Measurements from ENCODE around the gene IGFBP5. TPM values are rescaled to one million over a fixed set of nuclear protein-coding genes. Genes with fewer than 3 reads are reported as not detected.

Gene IGFBP5, protein sequence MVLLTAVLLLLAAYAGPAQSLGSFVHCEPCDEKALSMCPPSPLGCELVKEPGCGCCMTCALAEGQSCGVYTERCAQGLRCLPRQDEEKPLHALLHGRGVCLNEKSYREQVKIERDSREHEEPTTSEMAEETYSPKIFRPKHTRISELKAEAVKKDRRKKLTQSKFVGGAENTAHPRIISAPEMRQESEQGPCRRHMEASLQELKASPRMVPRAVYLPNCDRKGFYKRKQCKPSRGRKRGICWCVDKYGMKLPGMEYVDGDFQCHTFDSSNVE
- 1,000 to 10,000 TPM in 1 of 4 donors, 100 to 1,000 TPM in 3; 284 to 2,528 (median 672) TPM for total RNA-seq

GRCh38 chr2:216695401-216695821, at the start of gene IGFBP5:
IGFBP5 (minus strand) TSS chr2:216695549; CDS start chr2:216694775, 774 bp downstream.
- TF ChIP-seq, protein P1, sequence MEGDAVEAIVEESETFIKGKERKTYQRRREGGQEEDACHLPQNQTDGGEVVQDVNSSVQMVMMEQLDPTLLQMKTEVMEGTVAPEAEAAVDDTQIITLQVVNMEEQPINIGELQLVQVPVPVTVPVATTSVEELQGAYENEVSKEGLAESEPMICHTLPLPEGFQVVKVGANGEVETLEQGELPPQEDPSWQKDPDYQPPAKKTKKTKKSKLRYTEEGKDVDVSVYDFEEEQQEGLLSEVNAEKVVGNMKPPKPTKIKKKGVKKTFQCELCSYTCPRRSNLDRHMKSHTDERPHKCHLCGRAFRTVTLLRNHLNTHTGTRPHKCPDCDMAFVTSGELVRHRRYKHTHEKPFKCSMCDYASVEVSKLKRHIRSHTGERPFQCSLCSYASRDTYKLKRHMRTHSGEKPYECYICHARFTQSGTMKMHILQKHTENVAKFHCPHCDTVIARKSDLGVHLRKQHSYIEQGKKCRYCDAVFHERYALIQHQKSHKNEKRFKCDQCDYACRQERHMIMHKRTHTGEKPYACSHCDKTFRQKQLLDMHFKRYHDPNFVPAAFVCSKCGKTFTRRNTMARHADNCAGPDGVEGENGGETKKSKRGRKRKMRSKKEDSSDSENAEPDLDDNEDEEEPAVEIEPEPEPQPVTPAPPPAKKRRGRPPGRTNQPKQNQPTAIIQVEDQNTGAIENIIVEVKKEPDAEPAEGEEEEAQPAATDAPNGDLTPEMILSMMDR (IDR thresholded peaks at IDR 0.05): no peak
- ATAC-seq (ENCODE audit: low FRiP score): peak; percentile 15
- peak; percentile 65 for DNase-seq (ENCODE audit: low spot score)

- ATAC-seq (ENCODE audit: low FRiP score): no peak
- TF ChIP-seq, protein P1 (IDR thresholded peaks at IDR 0.05): no peak
- no peak for DNase-seq (ENCODE audit: low spot score)
Measured at GRCh38 chr2:216743781-216744180, 48.4 kb upstream of the IGFBP5 start.

DNA sequence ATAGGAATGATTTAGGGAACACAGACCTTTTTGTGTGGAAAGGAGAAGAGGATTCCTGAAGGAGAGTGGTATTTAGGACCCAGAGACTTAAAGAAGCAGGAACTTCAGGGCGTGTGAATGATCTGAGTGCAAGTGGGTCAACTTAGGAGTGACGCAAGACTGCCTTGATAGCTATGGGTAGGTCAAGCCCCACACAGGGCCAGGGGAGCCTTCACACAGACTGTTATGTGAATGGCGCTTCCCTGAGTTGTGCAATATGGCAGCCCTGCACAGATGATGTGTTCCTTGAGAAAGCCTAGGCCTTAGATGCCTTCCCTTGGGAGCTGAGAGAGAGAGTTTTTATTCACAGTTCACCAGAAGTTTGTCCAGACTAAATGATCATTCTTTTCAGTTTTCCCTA, 47.1 kb upstream of the IGFBP5 start:
- TF ChIP-seq, protein P1 (IDR thresholded peaks at IDR 0.05): no peak
- DNase-seq (ENCODE audit: low spot score) (no peak), ATAC-seq (ENCODE audit: low FRiP score) (peak; percentile 59)

DNA sequence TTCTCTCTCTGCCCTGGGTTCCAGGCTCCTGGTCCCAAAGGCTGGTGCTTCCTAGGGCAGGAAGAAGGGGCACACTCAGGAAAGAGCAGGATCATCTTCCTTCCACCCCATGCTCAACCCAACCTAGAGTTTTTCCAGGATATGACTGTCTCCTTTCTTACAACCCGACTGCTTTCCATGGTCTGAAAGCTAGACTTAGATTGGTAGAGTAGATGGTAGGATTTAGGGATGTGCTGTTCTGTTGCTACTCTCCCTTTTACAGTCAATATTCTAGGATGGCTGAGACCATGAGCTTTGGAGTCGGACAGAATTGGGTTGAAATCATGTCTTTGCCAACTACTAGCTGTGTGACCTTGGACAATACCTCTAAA, 45.9 kb upstream of the IGFBP5 start:
- ATAC-seq (ENCODE audit: low FRiP score): no peak
- TF ChIP-seq, protein P1 (IDR thresholded peaks at IDR 0.05): no peak
- no peak for DNase-seq (ENCODE audit: low spot score)

GRCh38 chr2:216740557-216741222, 45.3 kb upstream of the IGFBP5 start:
- TF ChIP-seq, protein P1 (IDR thresholded peaks at IDR 0.05): no peak
- no peak for DNase-seq (ENCODE audit: low spot score)
- no peak for ATAC-seq (ENCODE audit: low FRiP score)

DNA sequence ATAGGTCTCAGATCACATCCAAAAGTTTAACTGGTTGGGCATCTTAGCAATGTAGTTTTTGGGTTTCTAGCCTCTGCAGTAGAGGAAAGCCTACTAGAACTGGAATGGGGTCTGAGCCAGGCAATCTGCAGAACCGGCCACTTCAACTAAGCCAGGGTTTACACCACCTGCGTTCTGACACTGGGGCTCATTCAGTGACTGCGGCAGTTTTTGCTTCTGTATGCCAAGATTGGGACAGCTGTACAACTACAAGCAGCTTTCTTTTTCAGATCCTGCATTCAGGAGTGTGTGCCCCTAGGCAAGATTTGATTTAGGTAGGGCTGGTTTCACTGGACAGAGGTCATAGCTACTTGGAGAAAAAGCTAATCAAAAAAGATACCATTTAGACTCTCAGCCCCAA, 43.7 kb upstream of the IGFBP5 start:
- TF ChIP-seq, protein P1 (IDR thresholded peaks at IDR 0.05): no peak
- no peak for DNase-seq (ENCODE audit: low spot score)
- no peak for ATAC-seq (ENCODE audit: low FRiP score)

- TF ChIP-seq, protein P1 (IDR thresholded peaks at IDR 0.05): no peak
- no peak for ATAC-seq (ENCODE audit: low FRiP score)
- no peak for DNase-seq (ENCODE audit: low spot score)
Measured at GRCh38 chr2:216737676-216738075, 42.3 kb upstream of the IGFBP5 start.
